IMR-90 (cell line): Measurements from ENCODE around the gene ABR. TPM values are rescaled to one million over a fixed set of nuclear protein-coding genes. Genes with fewer than 3 reads are reported as not detected.

Experiments
- ATAC-seq: fragments of 200-7000 bp; cut with Tn5 transposase; 2 replicates; pipeline ENCODE4 v1.9.1; 2020; ENCODE audit warnings: low read depth, mild to moderate bottlenecking, moderate library complexity
- BruUV-seq: library from RNA; stranded (reverse); fragments of 400-500 nt; replicated peaks from 2 replicates; lab custom pipeline; 2021; lab: Mats Ljungman, UMichigan
- CTCF ChIA-PET: fragments of 300-600 bp; formaldehyde crosslinking; extraction: SDS; loops from one replicate; lab custom pipeline; 2021; ENCODE audit warnings: antibody characterized with exemption; lab: Yijun Ruan, JAX
- POLR2A ChIA-PET: fragments of 300-600 bp; sonication (Branson Sonifier 250); formaldehyde crosslinking; loops from one replicate; lab custom pipeline; 2022; ENCODE audit warnings: antibody characterized with exemption; ENCODE audit not compliant: unreplicated experiment; lab: Charles Lee
- DNase-seq: peaks from one replicate; pipeline ENCODE4 v3.0.0; 2013
- H2AFZ ChIP-seq: replicated peaks from 2 replicates; pipeline ENCODE3; 2013; ENCODE audit warnings: low read length, mild to moderate bottlenecking; ENCODE audit not compliant: poor library complexity
- H2AK5ac ChIP-seq: 2 replicates; pipeline ENCODE4 v1.6.1; 2013; ENCODE audit warnings: low read depth, low read length, inconsistent platforms
- H2AK9ac ChIP-seq: replicated peaks from 2 replicates; pipeline ENCODE3; 2013; ENCODE audit warnings: mild to moderate bottlenecking, low read depth, low read length, moderate library complexity; ENCODE audit not compliant: poor library complexity
- H2BK120ac ChIP-seq: 2 replicates; pipeline ENCODE4 v1.6.1; 2013; ENCODE audit warnings: low read depth, low read length, inconsistent platforms
- H2BK15ac ChIP-seq: 3 replicates; pipeline ENCODE4 v1.6.1; 2013; ENCODE audit warnings: low read depth, low read length, inconsistent platforms
- H2BK20ac ChIP-seq: 2 replicates; pipeline ENCODE4 v1.6.1; 2013; ENCODE audit warnings: low read depth, mild to moderate bottlenecking, inconsistent platforms, low read length, moderate library complexity
- H2BK5ac ChIP-seq: 2 replicates; pipeline ENCODE4 v1.6.1; 2013; ENCODE audit warnings: mild to moderate bottlenecking, low read depth, low read length, inconsistent platforms; ENCODE audit not compliant: poor library complexity, severe bottlenecking
- H3K14ac ChIP-seq: replicated peaks from 2 replicates; pipeline ENCODE4 v1.6.1; 2013; ENCODE audit warnings: low read depth, low read length, inconsistent platforms
- H3K18ac ChIP-seq: 2 replicates; pipeline ENCODE4 v1.6.1; 2013; ENCODE audit warnings: low read depth, low read length, control low read depth
- H3K23ac ChIP-seq: 2 replicates; pipeline ENCODE4 v1.6.1; 2013; ENCODE audit warnings: low read depth, low read length, inconsistent platforms
- H3K27ac ChIP-seq: 2 replicates; pipeline ENCODE4 v1.5.1; 2013; ENCODE audit warnings: mild to moderate bottlenecking, control low read depth, low read length; ENCODE audit not compliant: insufficient read depth
- H3K27me3 ChIP-seq: 2 replicates; pipeline ENCODE4 v1.6.1; 2013; ENCODE audit warnings: low read length; ENCODE audit not compliant: control insufficient read depth, insufficient read depth
- H3K36me3 ChIP-seq: 2 replicates; pipeline ENCODE4 v1.6.1; 2013; ENCODE audit warnings: low read length, mixed read lengths; ENCODE audit not compliant: control insufficient read depth, insufficient read depth
- H3K4ac ChIP-seq: 2 replicates; pipeline ENCODE4 v1.6.1; 2013; ENCODE audit warnings: low read depth, low read length, inconsistent platforms
- H3K4me1 ChIP-seq: 2 replicates; pipeline ENCODE4 v1.6.1; 2013; ENCODE audit warnings: low read length, mixed read lengths; ENCODE audit not compliant: control insufficient read depth, insufficient read depth
- H3K4me2 ChIP-seq: 2 replicates; pipeline ENCODE4 v1.6.1; 2013; ENCODE audit warnings: low read depth, mild to moderate bottlenecking, control low read depth, low read length, moderate library complexity
- H3K4me3 ChIP-seq: 2 replicates; pipeline ENCODE4 v1.5.1; 2013; ENCODE audit warnings: low read depth, mild to moderate bottlenecking, control low read depth, low read length, moderate library complexity; ENCODE audit not compliant: insufficient read depth
- H3K56ac ChIP-seq: 2 replicates; pipeline ENCODE4 v1.6.1; 2013; ENCODE audit warnings: low read length, inconsistent platforms; ENCODE audit not compliant: insufficient read depth; ENCODE audit errors: extremely low read depth
- H3K79me1 ChIP-seq, 2 experiments: 2 replicates each; pipeline ENCODE4 v1.6.1; 2013; ENCODE audit warnings: low read length in 2 of 2, inconsistent platforms in 1 of 2, low read depth in 1 of 2
- H3K9ac ChIP-seq: 2 replicates; pipeline ENCODE4 v1.6.1; 2013; ENCODE audit warnings: low read depth, low read length, control low read depth
- H3K9me1 ChIP-seq: 2 replicates; pipeline ENCODE4 v1.6.1; 2013; ENCODE audit warnings: low read length, inconsistent platforms; ENCODE audit not compliant: insufficient read depth
- H3K9me3 ChIP-seq: 2 replicates; pipeline ENCODE4 v1.6.1; 2013; ENCODE audit warnings: low read length; ENCODE audit not compliant: control insufficient read depth, insufficient read depth
- H4K20me1 ChIP-seq: 2 replicates; pipeline ENCODE4 v1.6.1; 2013; ENCODE audit warnings: low read length, inconsistent platforms; ENCODE audit not compliant: insufficient read depth
- H4K5ac ChIP-seq: 2 replicates; pipeline ENCODE4 v1.6.1; 2013; ENCODE audit warnings: mild to moderate bottlenecking, low read depth, low read length, control low read depth
- H4K8ac ChIP-seq, 2 experiments: 2 replicates each; pipeline ENCODE4 v1.6.1; 2013; ENCODE audit warnings: low read depth in 2 of 2, low read length in 2 of 2, control low read depth in 1 of 2, inconsistent platforms in 1 of 2
- H4K91ac ChIP-seq: 2 replicates; pipeline ENCODE4 v1.6.1; 2013; ENCODE audit warnings: low read depth, low read length, inconsistent platforms; ENCODE audit not compliant: insufficient read depth
- BHLHE40 ChIP-seq: fragments of 150-350 bp; IDR thresholded peaks from 2 replicates; pipeline ENCODE4 v1.6.1; 2016; ENCODE audit warnings: mild to moderate bottlenecking, low read depth, low read length
- CEBPB ChIP-seq: IDR thresholded peaks from 2 replicates; pipeline ENCODE4 v1.6.1; 2012; ENCODE audit warnings: low read depth, low read length, improper control_type of control experiment
- CHD1 ChIP-seq: IDR thresholded peaks from 2 replicates; pipeline ENCODE4 v1.6.1; 2012; ENCODE audit warnings: low read depth, low read length, improper control_type of control experiment
- CTCF ChIP-seq: conservative IDR thresholded peaks from 2 replicates; pipeline ENCODE4 v1.5.1; 2012; ENCODE audit warnings: mild to moderate bottlenecking, low read depth, low read length, improper control_type of control experiment
- ELK1 ChIP-seq: fragments of 150-350 bp; IDR thresholded peaks from 2 replicates; pipeline ENCODE4 v1.6.1; 2016; ENCODE audit warnings: low read depth, mild to moderate bottlenecking, low read length, moderate library complexity, borderline replicate concordance
- FOS ChIP-seq: fragments of 150-350 bp; IDR thresholded peaks from 2 replicates; pipeline ENCODE4 v1.6.1; 2016; ENCODE audit warnings: low read depth, low read length
- MAFK ChIP-seq: IDR thresholded peaks from 2 replicates; pipeline ENCODE4 v1.6.1; 2012; ENCODE audit warnings: low read depth, low read length, improper control_type of control experiment
- MAZ ChIP-seq: IDR thresholded peaks from 2 replicates; pipeline ENCODE4 v1.6.1; 2012; ENCODE audit warnings: low read depth, mild to moderate bottlenecking, low read length, improper control_type of control experiment, moderate library complexity, borderline replicate concordance
- MXI1 ChIP-seq: IDR thresholded peaks from 2 replicates; pipeline ENCODE4 v1.6.1; 2012; ENCODE audit warnings: low read depth, mild to moderate bottlenecking, low read length, moderate library complexity, borderline replicate concordance
- NFE2L2 ChIP-seq: fragments of 150-350 bp; IDR thresholded peaks from 2 replicates; pipeline ENCODE4 v1.6.1; 2016; ENCODE audit warnings: low read depth, mild to moderate bottlenecking, low read length
- POLR2A ChIP-seq: IDR thresholded peaks from 2 replicates; pipeline ENCODE4 v1.6.1; 2012; ENCODE audit warnings: mild to moderate bottlenecking, low read depth, low read length
- RAD21 ChIP-seq: IDR thresholded peaks from 2 replicates; pipeline ENCODE4 v1.6.1; 2012; ENCODE audit warnings: low read length, improper control_type of control experiment
- RCOR1 ChIP-seq: IDR thresholded peaks from 2 replicates; pipeline ENCODE4 v1.6.1; 2012; ENCODE audit warnings: mild to moderate bottlenecking, low read length, improper control_type of control experiment; ENCODE audit not compliant: insufficient replicate concordance
- RFX5 ChIP-seq: IDR thresholded peaks from 2 replicates; pipeline ENCODE4 v1.8.0; 2012; ENCODE audit warnings: low read depth, mild to moderate bottlenecking, low read length, moderate library complexity
- SMC3 ChIP-seq: fragments of 150-350 bp; IDR thresholded peaks from 2 replicates; pipeline ENCODE4 v1.6.1; 2016; ENCODE audit warnings: low read depth, mild to moderate bottlenecking, antibody characterized with exemption, low read length, moderate library complexity
- USF2 ChIP-seq: fragments of 150-350 bp; IDR thresholded peaks from 2 replicates; pipeline ENCODE4 v1.6.1; 2017; ENCODE audit warnings: mild to moderate bottlenecking, antibody characterized with exemption, low read length, low read depth
- WGBS, 2 experiments: methylation state at CpG; one replicate each; pipeline versions ENCODE4 v1.1.5 to v1.1.7; 2013; ENCODE audit warnings: missing lambda C conversion rate in 2 of 2; ENCODE audit not compliant: insufficient read length in 1 of 2; ENCODE audit errors: extremely low coverage in 2 of 2; 5-methylcytosine and 5-hydroxymethylcytosine counted together
- dilution Hi-C: fragments of 300-500 bp; cut with HindIII; formaldehyde crosslinking; loops from one replicate; pipeline ENCODE4 v1.14.3; 2018; ENCODE audit warnings: low sequenced_read_pairs; ENCODE audit not compliant: unreplicated experiment
- in situ Hi-C: fragments of 300-500 bp; cut with MboI; formaldehyde crosslinking; loops from 3 replicates; pipeline ENCODE4 v1.14.3; 2019; ENCODE audit warnings: low sequenced_read_pairs, inconsistent platforms, mixed read lengths
- intact Hi-C: fragments of 100-400 bp; cut with micrococcal nuclease; formaldehyde crosslinking; loops from 2 replicates; pipeline ENCODE4 v1.10.0; 2022
- polyA plus RNA-seq, 3 experiments: library from polyadenylated mRNA; depleted of rRNA; stranded (reverse); fragments of >200 nt; gene quantifications; 2 replicates each; pipeline ENCODE4 v1.2.3, GENCODE V29; 2012; ENCODE audit warnings: low replicate concordance in 1 of 3
- total RNA-seq: library from RNA; depleted of rRNA; stranded (reverse); fragments of >200 nt; gene quantifications from 2 replicates; pipeline ENCODE4 v1.2.3, GENCODE V29; 2012

The ABR gene
- total and polyA plus RNA-seq, 2 of the 4 experiments (the other 2 are of a cell fraction): 28.3 to 79.7 TPM

- ATAC-seq (no peak), DNase-seq (no peak)
- no CpG with 5 or more reads among the region's 16 CpGs for WGBS, 2 experiments
- intact Hi-C loops: no loop called here
- H3K4ac ChIP-seq: no peak overlapping the region
- no TSS peak for BruUV-seq
- H3K4me1 ChIP-seq: peaks cover 35% of the 10 kb centered on the region
- H3K79me1 ChIP-seq: peaks cover 6 to 38% of the 10 kb centered on the region in 2 experiments; a peak in 2 of 4 replicates
- no peak overlapping the region for H3K4me3 ChIP-seq
- peaks cover 61% of the 10 kb centered on the region for H3K36me3 ChIP-seq
- H3K27me3 ChIP-seq: no peaks in the 10 kb centered on the region
- H2AK9ac ChIP-seq: no peak overlapping the region
- no peak overlapping the region for H4K8ac ChIP-seq
- H4K20me1 ChIP-seq: peaks cover 47% of the 10 kb centered on the region
- no peak overlapping the region for H2AK5ac ChIP-seq
- H2BK20ac ChIP-seq: no peak overlapping the region
- H4K5ac ChIP-seq: no peak overlapping the region
- H3K4me2 ChIP-seq: no peak overlapping the region
- in situ Hi-C loops: no loop called here
- ChIA-PET POLR2A (no interaction called here), CTCF (no interaction called here)
- H3K27ac ChIP-seq: no peak overlapping the region
- no peak overlapping the region for H2AFZ ChIP-seq
- H3K9me3 ChIP-seq: no peaks in the 10 kb centered on the region
- TF ChIP-seq ELK1 (no peak), RFX5 (no peak), POLR2A (no peak), RAD21 (no peak), RCOR1 (no peak), BHLHE40 (no peak), CTCF (no peak), MAFK (no peak), CEBPB (no peak), SMC3 (no peak), NFE2L2 (no peak), FOS (no peak), CHD1 (no peak), MAZ (no peak), USF2 (no peak), MXI1 (no peak)
- dilution Hi-C loops: no loop called here
- no peak overlapping the region for H3K9ac ChIP-seq
- no peak overlapping the region for H2BK5ac ChIP-seq
- H4K91ac ChIP-seq: no peak overlapping the region
- no peak overlapping the region for H3K14ac ChIP-seq
- H3K56ac ChIP-seq: no peak overlapping the region
- H3K18ac ChIP-seq: no peak overlapping the region
- H2BK120ac ChIP-seq: no peak overlapping the region
- H3K23ac ChIP-seq: no peak overlapping the region
- H2BK15ac ChIP-seq: no peak overlapping the region
- peaks cover 23% of the 10 kb centered on the region for H3K9me1 ChIP-seq
These were observed 173.7 kb downstream of the ABR start for GRCh38 chr17:1006054-1006453.
